OCI-LY1 (cell line): ENCODE data around the gene KLC1.

Experiments used
- CTCF ChIP-seq: fragments of 200-600 bp; sonication (generic), shearing (Covaris generic); IDR thresholded peaks from 2 replicates; pipeline ENCODE4 v1.5.1; 2017; ENCODE audit warnings: mild to moderate bottlenecking, antibody characterized with exemption, low read length, moderate library complexity, mixed read lengths
- EZH2 ChIP-seq: fragments of 200-600 bp; sonication (generic), shearing (Covaris generic); IDR thresholded peaks from 2 replicates; pipeline ENCODE4 v1.8.0; 2017; ENCODE audit warnings: borderline replicate concordance, mixed run types, mild to moderate bottlenecking, antibody characterized with exemption, low read length, moderate library complexity, mixed read lengths

- TF ChIP-seq CTCF (no peak), EZH2 (no peak)
Measured at GRCh38 chr14:103749452-103749851, 120.4 kb downstream of the KLC1 start.
